HAP-1 (cell line): Measurements from ENCODE around the gene FNIP2.
"Not testable (repeated sequence)": the region's sequence is repeated elsewhere in the genome, so short reads cannot be mapped to it uniquely, and the experiment has no call there.

Experiments used
- DNase-seq, 2 experiments: peaks; one replicate each; pipeline ENCODE4 v3.0.0-alpha.2; 2016 to 2020; ENCODE audit warnings: low spot score in 2 of 2
- H3K27me3 ChIP-seq: fragments of 250-450 bp; sonication (Bioruptor Pico); 2 replicates; pipeline ENCODE4 v1.5.1; 2020; ENCODE audit warnings: low read depth, mild to moderate bottlenecking, moderate library complexity
- H3K36me3 ChIP-seq: fragments of 250-450 bp; sonication (Bioruptor Pico); replicated peaks from 2 replicates; pipeline ENCODE4 v1.5.1; 2020; ENCODE audit warnings: mild to moderate bottlenecking
- H3K4me1 ChIP-seq: fragments of 250-450 bp; sonication (Bioruptor Pico); 2 replicates; pipeline ENCODE4 v1.5.1; 2020; ENCODE audit warnings: mild to moderate bottlenecking
- H3K4me3 ChIP-seq: fragments of 250-450 bp; sonication (Bioruptor Pico); 2 replicates; pipeline ENCODE4 v1.5.1; 2020; ENCODE audit warnings: mild to moderate bottlenecking, moderate library complexity
- H3K9me3 ChIP-seq: fragments of 250-450 bp; sonication (Bioruptor Pico); 2 replicates; pipeline ENCODE4 v1.5.1; 2020; ENCODE audit warnings: mild to moderate bottlenecking, moderate library complexity
- in situ Hi-C: fragments of 300-500 bp; cut with MboI; formaldehyde crosslinking; loops from 3 replicates; pipeline ENCODE4 v1.14.3; 2020; ENCODE audit warnings: low sequenced_read_pairs, inconsistent platforms, mixed read lengths

FNIP2 gene

DNA sequence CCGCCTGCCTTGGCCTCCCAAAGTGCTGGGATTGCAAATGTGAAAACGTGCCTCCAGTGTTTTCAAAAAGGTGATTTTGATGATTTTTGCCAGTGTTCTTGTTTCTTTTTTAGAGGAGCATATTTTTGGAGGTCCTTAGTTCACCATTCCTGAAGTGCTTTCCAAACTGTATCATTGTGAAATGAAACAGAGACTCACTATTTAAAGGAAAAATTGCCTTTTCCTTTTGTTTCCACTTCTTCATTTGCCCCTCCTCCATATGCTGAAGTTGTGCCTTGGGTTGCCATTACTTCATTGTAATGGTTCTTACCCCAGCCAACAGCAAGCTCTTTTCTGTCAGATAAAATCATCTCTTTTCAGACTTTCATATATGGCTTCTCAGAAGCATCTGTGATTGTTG, 164.4 kb downstream of the FNIP2 start:
- Histone ChIP-seq H3K4me3 (no peak overlapping the region), H3K36me3 (no peaks in the 10 kb centered on the region), H3K9me3 (no peaks in the 10 kb centered on the region; the same call in 1 of the 2 replicates), H3K4me1 (no peaks in the 10 kb centered on the region), H3K27me3 (no peaks in the 10 kb centered on the region)
- in situ Hi-C loops = no loop called here
- no peak for DNase-seq

GRCh38 chr4:158934996-158935669, 166.3 kb downstream of the FNIP2 start:
- Histone ChIP-seq H3K4me3 (no peak overlapping the region), H3K9me3 (no peaks in the 10 kb centered on the region), H3K27me3 (no peaks in the 10 kb centered on the region), H3K36me3 (no peaks in the 10 kb centered on the region), H3K4me1 (no peaks in the 10 kb centered on the region)
- no peak for DNase-seq
- in situ Hi-C loops = no loop called here

- Histone ChIP-seq H3K4me3 (no peak overlapping the region), H3K27me3 (no peaks in the 10 kb centered on the region), H3K9me3 (no peaks in the 10 kb centered on the region), H3K36me3 (no peaks in the 10 kb centered on the region), H3K4me1 (no peaks in the 10 kb centered on the region)
- no peak for DNase-seq
- in situ Hi-C loops = no loop called here
Observed at GRCh38 chr4:158936238-158936637, 167.4 kb downstream of the FNIP2 start.

GRCh38 chr4:158938220-158939044, 169.6 kb downstream of the FNIP2 start:
- in situ Hi-C loops = no loop called here
- no peak for DNase-seq
- H3K27me3 ChIP-seq = no peaks in the 10 kb centered on the region

GRCh38 chr4:158940271-158940670, 171.4 kb downstream of the FNIP2 start:
- in situ Hi-C loops = no loop called here
- H3K4me1 ChIP-seq = no peaks in the 10 kb centered on the region
- no peaks in the 10 kb centered on the region for H3K36me3 ChIP-seq
- H3K27me3 ChIP-seq = no peaks in the 10 kb centered on the region
- no peaks in the 10 kb centered on the region for H3K9me3 ChIP-seq
- DNase-seq = no peak
- H3K4me3 ChIP-seq = no peak overlapping the region

More at GRCh38 chr4:158938220-158939044, 169.6 kb downstream of the FNIP2 start:
- H3K9me3 ChIP-seq = no peaks in the 10 kb centered on the region
- H3K36me3 ChIP-seq = no peaks in the 10 kb centered on the region
- no peaks in the 10 kb centered on the region for H3K4me1 ChIP-seq
- no peak overlapping the region for H3K4me3 ChIP-seq

DNA sequence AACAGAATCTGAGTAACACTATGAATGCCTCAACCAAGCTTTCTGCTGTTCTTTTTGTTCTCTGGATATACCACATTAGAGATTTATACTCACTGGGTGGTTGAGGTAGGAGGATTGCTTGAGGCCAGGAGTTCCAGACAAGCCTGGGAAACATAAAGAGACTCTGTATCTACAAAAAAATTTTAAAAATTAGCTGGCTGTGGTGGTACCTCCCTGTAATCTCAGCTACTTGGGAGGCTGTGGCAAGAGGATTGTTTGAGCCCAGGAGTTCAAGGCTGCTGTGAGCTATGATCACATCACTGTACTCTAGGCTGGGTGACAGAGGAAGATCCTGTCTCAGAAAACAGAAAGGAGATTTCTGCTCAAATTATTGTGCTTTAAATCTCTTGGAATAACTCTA, 172.5 kb downstream of the FNIP2 start:
- no peaks in the 10 kb centered on the region for H3K27me3 ChIP-seq
- in situ Hi-C loops = no loop called here
- DNase-seq = no peak

DNA sequence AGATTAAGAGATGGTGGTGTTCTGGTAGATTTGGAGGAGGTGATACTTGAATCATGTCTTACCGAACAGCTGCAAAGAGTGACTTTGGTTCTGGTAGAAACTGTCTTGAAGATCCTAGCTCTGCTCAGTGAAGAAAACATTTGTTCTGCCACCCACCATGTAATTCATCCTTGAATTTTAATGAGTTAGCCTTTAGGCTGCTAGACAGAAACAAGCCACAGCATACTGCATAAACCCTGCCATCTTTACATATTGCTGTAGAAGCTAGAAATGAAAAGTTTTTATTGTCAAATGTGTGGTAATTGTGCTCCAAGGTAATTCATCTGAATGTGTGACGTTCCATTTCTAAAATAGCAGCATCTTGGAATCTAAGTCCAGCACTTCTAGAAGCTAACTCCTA, 173.1 kb downstream of the FNIP2 start:
- in situ Hi-C loops = no loop called here
- Histone ChIP-seq H3K4me3 (no peak overlapping the region), H3K9me3 (no peaks in the 10 kb centered on the region), H3K4me1 (no peaks in the 10 kb centered on the region), H3K27me3 (no peaks in the 10 kb centered on the region), H3K36me3 (no peaks in the 10 kb centered on the region)
- DNase-seq = no peak

More for the DNA sequence above, 172.5 kb downstream of the FNIP2 start:
- Histone ChIP-seq H3K4me1 (no peaks in the 10 kb centered on the region), H3K9me3 (no peaks in the 10 kb centered on the region), H3K4me3 (no peak overlapping the region), H3K36me3 (no peaks in the 10 kb centered on the region)

- in situ Hi-C loops = no loop called here
Observed at GRCh38 chr4:158945529-158946108, 176.8 kb downstream of the FNIP2 start.

DNA sequence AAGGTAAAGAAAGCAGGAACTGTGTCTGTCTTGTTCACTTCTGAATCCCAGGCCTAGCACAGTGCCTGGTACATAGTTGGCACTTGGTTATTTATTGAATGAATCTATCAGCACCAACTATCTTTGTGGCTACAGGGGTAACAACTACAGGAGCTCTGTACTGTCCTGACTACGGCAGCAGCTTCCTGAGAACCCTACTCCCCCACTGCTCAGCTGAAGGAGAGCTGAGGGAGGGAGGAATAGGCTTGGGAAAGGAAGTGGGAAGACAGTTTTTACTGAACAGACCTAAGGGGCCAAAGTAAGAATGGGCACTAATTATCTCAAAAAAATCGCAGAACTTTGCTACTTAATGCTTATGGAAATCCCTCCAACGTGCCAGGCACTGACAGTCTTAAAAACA, 178.0 kb downstream of the FNIP2 start:
- Histone ChIP-seq H3K4me3 (no peak overlapping the region), H3K36me3 (no peaks in the 10 kb centered on the region), H3K4me1 (no peaks in the 10 kb centered on the region), H3K9me3 (no peaks in the 10 kb centered on the region), H3K27me3 (no peaks in the 10 kb centered on the region)
- in situ Hi-C loops = no loop called here
- no peak for DNase-seq

More at GRCh38 chr4:158945529-158946108, 176.8 kb downstream of the FNIP2 start:
- H3K27me3 ChIP-seq = no peaks in the 10 kb centered on the region
- no peaks in the 10 kb centered on the region for H3K4me1 ChIP-seq
- no peaks in the 10 kb centered on the region for H3K9me3 ChIP-seq
- DNase-seq = no peak
- no peak overlapping the region for H3K4me3 ChIP-seq
- H3K36me3 ChIP-seq = no peaks in the 10 kb centered on the region

DNA sequence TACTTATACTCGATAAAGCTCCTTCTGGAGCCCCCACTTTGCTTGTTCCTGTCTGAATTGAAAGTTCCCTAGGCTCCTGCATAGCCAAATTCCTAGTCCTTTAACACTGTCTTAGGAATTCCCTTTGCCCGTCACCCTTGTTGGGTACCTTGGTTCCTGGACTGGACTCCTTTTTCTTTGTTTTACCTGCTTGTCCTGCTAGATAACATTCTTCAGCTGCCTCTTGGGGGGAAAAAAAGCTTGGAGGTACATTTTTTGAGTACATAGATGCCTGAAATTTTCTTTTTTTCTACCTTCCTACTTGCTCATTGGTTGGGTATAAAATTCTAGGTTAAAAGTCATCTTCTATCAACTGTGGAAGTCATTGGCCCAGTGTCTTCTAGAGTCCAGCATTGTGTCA, 179.2 kb downstream of the FNIP2 start:
- no peaks in the 10 kb centered on the region for H3K27me3 ChIP-seq

GRCh38 chr4:158949099-158949498, 180.3 kb downstream of the FNIP2 start:
- DNase-seq = no peak
- Histone ChIP-seq H3K4me3 (no peak overlapping the region), H3K4me1 (no peaks in the 10 kb centered on the region), H3K9me3 (peaks cover 3% of the 10 kb centered on the region), H3K27me3 (no peaks in the 10 kb centered on the region), H3K36me3 (no peaks in the 10 kb centered on the region)
- in situ Hi-C loops = no loop called here

More for the DNA sequence above, 179.2 kb downstream of the FNIP2 start:
- Histone ChIP-seq H3K36me3 (no peaks in the 10 kb centered on the region), H3K4me1 (no peaks in the 10 kb centered on the region), H3K9me3 (peaks cover 2% of the 10 kb centered on the region), H3K4me3 (no peak overlapping the region)
- no peak for DNase-seq
- in situ Hi-C loops = no loop called here

DNA sequence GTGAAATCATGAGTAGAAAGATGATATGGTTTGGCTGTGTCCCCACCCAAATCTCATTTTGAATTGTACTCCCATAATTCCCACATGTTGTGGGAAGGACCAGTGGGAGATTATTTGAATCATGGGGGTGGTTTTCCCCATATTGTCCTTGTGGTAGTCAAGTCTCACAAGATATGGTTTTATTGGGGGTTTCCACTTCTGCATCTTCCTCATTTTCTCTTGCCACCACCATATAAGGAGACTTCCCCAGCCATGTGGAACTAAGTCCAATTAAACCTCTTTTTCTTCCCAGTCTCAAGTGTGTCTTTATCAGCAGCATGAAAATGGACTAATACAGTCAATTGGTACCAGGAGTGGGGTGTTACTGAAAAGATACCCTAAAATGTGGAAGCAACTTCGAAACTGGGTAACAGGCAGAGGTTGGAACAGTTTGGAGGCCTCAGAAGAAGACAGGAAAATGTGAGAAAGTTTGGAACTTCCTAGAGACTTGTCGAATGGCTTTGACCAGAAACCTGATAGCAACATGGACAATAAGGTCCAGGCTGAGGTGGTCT, 183.5 kb downstream of the FNIP2 start:
- in situ Hi-C loops, DNase-seq, H3K27me3 ChIP-seq, H3K9me3 ChIP-seq, H3K4me1 ChIP-seq, H3K4me3 ChIP-seq, H3K36me3 ChIP-seq: not testable (repeated sequence)

GRCh38 chr4:158956345-158956744, 187.5 kb downstream of the FNIP2 start:
- in situ Hi-C loops, H3K9me3 ChIP-seq, H3K27me3 ChIP-seq, H3K36me3 ChIP-seq, H3K4me3 ChIP-seq, DNase-seq: not testable (repeated sequence)
- H3K4me1 ChIP-seq = peaks cover 29% of the 10 kb centered on the region

DNA sequence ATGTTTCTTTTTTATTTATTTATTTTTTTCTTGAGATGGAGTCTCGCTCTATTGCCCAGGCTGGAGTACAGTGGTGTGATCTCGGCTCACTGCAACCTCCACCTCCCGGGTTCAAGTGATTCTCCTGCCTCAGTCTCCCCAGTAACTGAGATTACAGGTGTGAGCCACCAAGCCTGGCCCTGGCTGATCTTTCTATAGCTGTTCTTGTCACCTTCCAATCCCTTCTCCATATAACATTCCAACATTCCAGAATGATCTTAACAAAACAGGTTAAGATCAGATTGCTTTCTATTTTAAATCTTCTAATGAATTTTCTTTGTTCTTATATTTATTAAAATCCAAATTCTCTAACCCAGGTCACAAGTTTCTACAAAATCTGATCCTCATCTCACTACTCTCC, 188.1 kb downstream of the FNIP2 start:
- H3K36me3 ChIP-seq = not testable (repeated sequence)
- peaks cover 35% of the 10 kb centered on the region for H3K4me1 ChIP-seq

More for the DNA sequence above, 188.1 kb downstream of the FNIP2 start:
- H3K4me3 ChIP-seq, H3K27me3 ChIP-seq, in situ Hi-C loops, DNase-seq, H3K9me3 ChIP-seq: not testable (repeated sequence)
